MV-4-11 (cell line): Measurements from ENCODE around the gene PLCG2.
A peak's percentile ranks its signal among the peaks of the same experiment; 100 is the strongest.

ENCODE experiments used
- DNase-seq: peaks from one replicate; lab custom pipeline; 2025; lab: John Stamatoyannopoulos, UW

PLCG2 gene

DNA sequence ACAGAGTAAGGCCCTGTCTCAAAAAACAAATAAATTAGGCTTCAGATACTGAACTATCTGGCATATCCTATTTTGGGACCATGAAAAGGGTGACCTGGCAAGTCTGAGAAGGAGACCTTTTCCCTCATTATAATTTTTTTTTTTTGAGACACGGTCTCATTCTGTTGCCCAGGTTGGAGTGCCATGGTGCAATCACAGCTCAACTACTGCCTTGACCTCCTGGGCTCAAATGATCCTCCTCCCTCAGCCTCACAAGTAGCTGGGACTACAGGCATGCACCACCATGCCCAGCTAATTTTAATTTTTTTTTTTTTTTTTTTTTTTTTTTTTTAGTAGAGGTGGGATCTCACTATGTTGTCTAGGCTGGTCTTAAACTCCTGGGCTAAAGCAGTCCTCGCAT, 37.3 kb downstream of the PLCG2 start:
- no peak for DNase-seq

DNA sequence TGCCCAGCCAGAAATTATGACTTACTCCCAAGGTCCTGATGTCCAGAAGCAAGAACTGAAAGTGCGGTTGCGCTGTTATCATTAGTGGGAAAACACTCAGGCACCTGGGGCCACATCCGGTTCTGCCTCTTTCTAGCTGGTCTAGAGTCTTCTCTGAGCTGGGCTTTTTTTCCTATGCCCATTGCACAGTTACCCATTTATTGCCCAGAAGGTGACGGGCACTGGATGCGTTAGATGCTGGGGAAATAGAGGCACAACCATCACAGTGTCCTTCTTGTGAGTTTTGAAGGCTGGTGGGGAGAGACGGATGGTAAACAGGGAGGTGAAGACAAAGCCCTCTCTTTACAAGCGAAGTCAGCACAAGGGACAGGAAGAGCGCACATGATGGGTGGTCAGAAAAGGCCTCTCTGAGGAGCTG, 37.7 kb downstream of the PLCG2 start:
- DNase-seq = peak; percentile 63

DNA sequence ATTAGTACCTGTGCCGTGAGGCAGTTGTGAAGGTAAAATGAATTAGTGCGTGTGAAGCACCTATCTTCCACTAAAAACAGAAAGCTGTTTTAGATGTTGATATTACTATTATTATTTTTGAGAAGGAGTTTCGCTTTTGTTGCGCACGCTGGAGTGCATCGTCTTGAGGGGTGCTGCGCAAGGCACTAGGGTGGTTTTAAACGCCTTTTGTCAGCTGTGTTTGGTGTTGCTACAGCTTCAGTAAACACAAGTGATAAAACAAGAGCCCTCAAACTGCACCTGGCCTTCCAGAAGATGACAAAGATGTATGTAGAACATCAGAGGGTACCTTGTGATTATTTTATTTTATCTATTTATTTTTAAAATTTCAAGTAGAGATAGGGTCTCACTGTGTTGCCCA, 38.2 kb downstream of the PLCG2 start:
- DNase-seq = no peak

DNA sequence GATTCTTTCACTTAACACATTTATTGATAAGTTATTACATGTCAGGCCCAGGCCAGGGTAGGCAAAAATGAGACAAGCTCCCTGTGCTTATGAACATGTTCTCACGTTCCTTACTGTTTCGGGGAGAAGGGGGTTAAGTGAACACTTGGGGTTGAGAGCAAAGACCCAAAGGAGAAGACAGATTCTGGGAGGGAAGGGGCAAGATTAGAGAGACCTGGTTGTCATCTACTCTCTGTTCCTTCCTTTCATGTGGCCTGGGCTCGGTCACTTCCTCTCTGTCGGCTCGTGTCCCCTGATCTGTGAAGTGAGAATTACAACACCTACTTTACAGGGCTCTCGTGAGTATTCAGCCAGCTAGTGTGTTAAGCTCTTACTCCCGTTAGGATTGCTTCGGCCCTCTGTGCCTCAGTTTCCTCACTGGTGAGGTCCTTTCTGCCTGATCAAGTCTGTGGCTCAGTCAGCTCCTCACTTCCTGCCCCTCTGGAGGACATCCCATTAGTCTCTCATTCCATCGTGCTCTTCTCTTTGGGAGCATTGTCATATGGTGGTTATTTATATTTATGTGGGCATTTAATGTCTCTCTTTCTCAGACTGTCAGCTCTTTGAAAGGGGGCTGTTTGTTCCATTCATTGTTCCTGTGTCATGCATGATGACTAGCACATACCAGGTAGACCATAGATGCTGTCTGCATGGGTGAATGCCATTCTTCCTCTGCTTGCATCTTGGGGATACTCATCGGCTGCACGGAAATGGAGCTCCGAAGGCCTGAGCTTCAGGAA, 38.9 kb downstream of the PLCG2 start:
- DNase-seq = peak; percentile 85

DNA sequence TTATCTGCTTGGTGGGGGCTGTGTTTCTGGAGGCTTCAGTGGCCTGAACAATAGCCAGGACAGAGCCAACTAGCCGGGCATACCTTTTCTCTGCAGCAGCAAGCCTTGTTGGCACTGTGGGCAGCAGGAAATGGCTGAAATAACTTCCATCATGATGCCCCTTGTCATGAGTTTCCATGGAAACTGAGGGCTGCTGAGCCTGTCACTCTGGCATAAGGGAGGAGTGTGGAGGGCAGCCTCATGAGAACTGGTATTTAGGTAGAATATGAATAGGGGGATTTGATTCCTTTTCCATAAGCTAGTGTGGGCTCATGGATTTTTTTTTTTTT, 39.4 kb downstream of the PLCG2 start:
- DNase-seq = no peak

DNA sequence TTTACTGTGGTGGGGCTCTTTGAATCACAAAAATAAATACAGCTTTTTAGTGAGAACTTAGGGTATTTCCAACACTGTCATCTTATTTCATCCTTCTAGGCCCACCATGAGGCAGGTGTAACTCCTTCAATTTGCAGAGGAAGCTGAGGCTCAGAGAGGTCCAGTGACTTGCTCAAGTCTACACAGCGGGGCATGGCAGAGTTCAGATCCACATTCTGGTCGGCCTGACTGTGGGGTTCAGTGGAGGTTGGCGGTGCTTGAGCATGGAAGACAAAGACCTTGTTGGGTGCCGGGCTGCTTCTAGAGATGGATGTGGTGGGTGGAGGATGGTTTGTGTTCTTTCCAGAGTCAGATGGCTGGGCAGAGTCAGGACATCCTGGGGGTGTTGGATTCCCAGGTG, 39.8 kb downstream of the PLCG2 start:
- DNase-seq = no peak

DNA sequence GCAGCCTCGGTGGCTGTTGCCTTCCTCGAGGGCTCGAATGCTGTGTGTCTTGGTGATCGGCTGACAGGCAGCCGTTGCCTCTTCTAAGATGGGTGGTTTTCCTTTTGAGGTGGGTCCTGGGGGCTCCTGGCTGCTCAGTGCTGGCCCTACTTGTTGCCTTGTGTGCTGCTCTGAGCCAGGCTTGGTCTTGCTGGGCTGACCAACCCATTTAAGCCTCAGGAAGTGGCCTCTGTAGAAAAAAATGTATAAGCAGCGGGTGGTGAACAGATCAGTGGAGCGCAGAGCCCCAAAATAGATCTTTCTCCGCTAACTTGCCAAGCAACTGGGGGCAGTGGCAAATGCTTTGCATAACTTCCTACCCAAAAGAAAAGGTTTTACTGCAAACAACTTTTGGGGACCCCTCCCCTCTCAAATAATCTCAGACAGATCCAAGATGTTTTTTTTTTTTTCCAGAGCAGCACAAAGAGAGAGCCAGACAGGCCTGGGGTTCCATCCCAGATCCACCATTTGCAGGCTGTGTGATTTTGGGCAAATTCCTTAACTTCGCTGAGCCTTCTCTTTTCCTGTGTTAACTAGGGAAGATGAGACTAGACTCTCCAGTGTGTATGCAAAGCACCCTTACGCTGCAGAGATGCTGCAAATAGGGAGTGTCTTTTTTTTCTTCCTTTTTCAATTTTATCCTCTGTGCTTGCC, 42.5 kb downstream of the PLCG2 start:
- peak; percentile 66 for DNase-seq

DNA sequence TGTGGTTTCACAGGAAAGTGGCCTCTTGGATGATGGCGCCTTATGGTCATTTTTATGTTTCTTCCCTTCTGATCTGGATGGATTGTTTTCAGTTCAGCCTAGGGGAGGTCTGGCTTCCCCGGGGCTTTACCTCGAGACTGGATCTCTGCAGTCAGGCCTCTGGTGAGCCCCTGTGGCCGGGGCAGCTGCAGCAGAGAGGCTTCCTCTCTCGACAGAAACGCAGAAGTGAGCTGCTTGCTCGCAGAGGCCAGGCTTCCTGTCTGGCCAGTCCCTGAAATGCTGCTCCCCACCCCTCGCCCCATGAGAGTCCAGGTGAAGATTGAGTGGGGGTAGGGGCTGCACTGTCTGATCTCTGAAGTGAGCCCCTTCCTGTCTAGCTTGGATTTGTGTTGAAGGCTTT, 44.0 kb downstream of the PLCG2 start:
- peak; percentile 82 for DNase-seq

DNA sequence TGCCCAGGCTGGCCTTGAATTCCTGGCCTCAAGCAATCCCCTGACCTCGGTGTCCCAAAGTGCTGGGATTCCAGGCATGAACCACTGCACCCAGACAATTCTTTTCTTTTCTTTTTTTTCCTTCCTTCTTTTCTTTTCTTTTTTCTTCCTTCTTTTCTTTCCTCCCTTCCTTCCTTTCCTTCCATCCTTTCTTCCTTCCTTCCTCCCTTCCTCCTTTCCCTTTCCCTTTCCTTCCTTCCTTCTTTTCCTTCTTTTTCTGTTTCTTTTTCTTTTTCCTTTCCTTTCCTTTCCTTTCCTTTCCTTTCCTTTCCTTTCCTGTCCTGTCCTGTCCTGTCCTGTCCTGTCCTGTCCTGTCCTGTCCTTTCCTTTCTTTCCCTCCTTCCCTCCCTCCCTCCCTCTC, 44.6 kb downstream of the PLCG2 start:
- DNase-seq = no peak

DNA sequence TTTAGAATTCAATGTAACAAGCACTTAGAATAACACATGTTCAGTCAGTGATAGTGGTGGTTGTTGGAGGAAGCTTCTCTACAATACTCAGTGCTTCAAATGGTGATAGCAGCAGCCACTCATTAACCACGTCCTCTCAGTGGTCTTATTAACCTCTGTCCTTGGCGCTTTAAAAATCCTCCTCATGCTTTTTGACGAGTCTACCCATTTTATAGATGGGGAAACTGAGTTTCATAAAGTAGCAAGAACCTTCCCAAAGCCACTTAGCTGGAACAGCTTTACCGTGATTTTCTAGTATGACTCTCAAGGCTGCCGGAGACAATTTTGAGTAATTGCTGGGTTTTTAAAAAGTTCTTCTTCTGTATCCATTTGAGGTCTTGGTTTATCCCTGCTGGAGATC, 47.4 kb downstream of the PLCG2 start:
- no peak for DNase-seq

DNA sequence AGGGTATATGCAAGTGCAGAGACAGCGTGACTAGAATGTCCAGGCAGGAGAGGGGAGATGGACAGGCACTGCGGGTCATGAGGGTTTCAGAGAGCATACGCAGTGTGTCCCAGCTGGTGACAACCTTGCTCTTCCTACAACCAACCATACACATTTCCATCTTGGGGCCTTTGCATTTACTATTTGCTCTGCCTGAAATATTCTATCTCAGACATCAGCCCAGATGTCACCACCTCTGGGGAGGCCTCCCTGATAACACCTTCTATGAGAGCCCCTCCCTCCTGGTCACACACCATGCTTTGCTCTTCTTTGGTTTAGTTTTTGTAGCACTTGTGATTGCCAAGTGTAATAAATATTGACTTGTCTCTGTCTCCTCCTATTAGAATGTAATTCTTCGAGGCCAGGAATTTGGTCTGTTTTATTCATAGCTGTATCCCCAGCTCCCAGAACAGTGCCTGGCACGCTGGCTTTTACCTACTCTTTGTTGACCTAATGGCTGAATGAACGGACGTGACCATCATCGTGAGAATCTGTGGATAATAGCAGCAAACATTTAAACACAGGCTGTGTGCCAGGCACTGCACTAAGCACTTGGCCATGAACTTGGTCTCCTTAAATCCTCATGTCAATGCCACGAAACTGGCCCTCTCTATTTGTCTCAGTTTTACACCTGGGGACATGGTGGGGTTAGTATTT, 51.9 kb downstream of the PLCG2 start:
- no peak for DNase-seq

DNA sequence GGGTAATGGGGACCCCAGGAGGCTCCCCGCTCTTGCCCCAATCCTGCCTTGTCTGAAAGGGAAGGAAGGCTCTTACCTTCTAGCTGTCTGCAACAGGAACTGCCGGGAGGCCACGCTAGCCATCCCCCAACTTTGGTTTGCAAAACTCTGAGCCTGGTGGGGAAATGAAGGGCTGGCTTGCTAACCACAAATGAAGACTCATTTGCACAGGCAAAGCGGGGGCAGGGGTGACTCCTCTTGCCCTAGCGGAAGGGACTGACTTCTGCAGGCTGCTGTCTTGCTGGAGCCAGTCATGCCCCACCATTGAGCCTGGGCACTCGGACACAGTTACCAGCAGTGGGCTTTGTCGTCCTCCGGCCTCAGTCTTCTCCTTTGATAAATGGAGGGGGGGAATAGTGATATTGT, 52.6 kb downstream of the PLCG2 start:
- peak; percentile 96 for DNase-seq

DNA sequence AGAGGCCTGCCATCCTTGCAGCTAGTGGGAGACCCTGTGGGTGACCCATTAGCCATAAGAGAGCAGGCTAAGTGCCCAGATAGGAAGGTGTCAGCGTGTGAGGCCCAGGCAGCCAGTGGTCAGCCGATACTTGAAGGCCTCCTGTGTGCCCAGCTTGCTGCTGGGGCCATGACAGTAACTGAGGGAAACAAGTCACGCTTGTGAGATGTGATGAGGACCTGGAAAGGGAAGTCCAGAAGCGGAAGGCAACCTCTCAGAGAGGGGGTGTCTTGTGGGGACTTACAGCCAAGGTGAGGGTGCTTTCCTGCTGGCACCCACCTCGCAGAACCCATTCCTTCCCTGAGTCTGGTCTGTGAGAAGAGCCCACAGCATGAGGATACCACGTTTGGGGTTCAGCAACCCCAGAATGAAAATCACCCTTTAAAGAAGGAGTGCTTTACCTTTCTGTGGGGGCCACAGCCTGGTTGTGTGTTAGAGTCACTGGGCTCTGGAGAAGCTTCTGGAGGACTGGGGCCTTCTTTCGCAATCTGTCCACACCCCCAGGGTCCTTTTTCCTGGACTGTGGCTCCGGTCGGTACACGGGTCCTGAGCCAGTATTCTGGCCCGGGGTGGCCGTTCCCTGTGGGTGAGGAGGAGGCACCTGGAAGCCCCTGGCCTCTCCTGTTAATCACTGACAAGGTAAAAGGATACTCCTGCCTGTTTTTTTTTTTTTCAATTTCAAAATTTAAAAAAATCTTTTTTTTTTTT, 53.9 kb downstream of the PLCG2 start:
- no peak for DNase-seq

DNA sequence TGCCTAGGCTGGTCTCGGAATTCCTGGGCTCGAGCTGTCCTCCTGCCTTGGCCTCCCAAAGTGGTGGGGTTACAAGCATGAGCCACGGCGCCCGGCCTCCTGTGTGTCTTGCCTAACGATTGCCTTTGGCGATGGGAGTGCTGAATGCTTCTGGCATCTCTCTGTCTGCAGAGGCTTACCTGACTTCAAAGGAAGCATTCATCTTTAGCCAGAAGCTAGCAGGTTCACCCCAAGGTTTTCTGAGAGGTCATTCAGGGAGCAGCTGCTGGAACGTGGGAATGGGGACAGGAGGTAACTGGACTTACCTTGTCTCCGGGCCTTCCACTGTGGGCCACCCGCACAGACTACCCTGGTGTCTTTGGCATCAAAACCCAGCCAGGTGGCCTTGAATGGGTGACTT, 54.7 kb downstream of the PLCG2 start:
- DNase-seq = no peak

DNA sequence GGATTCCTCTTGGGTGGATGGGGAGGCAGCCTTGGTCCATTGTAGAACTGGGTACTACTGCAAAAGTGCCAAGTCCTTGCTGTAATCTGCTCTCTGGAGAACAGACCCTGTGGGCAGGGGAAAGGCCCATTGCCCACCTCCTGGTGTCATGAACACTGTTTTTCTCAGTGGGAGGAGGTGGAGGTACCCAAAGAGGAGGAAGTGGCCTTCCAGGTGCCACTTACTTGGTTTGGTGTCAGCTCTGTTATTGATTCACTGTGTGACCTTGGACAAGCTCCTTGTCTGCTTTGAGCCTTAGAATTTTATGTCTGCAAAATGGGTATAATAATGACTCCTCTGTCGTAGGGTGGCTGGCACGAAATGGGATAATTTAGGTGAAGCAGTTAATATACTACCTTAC, 55.8 kb downstream of the PLCG2 start:
- no peak for DNase-seq

DNA sequence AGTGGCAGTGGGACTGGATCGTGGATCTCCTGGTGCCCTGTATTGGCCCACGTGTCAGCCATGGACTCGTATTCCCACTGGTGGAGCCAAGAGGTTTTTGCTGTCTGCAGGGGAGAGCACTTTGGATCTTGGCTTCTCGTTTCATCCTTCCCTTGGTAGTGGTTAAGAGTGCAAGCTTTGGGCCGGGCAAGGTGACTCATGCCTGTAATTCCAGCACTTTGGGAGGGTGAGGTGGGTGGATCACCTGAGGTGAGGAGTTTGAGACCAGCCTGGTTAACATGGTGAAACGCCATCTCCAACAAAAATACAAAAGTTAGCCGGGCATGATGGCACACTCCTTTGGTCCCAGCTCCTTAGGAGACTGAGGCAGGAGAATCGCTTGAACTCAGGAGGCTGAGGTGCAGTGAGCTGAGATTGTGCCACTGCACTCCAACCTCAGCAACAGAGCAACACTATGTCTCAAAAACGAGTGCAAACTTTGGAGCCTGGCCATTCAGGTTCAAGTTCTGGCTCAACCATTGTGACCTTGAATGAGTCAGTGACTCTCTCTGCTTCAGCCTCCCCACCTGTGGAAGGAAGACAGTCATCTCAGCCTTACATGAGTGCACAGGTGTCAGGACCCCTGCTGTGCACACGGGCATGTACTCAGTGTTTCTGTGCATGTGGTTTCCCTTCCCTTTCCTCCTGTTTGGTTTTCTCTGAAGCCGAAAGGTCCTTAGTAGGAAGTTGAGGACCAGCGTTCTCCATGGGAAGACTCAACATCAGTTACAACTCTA, 57.4 kb downstream of the PLCG2 start:
- peak; percentile 33 for DNase-seq

DNA sequence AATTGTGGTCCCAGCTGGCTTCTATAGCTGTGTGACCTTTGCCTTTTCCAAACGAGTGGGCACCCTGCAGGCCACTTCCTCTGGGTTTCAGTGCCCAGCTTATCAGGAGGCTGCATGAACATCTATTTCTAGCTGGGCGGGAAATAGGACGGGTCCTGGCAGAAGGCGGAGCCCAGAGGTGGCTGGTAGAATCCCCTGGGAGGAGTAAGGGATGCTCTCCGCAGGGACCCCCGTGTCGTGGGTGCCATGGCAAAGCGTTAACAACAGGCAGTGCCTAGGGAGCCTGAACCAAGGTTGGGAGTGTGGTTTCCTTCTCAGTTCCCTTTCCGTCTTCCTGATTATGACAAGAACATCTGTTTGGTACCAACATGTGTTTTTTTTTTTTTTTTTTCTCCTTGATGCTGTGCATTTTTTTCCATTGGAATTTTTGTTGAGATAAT, 58.2 kb downstream of the PLCG2 start:
- DNase-seq = peak; percentile 73

DNA sequence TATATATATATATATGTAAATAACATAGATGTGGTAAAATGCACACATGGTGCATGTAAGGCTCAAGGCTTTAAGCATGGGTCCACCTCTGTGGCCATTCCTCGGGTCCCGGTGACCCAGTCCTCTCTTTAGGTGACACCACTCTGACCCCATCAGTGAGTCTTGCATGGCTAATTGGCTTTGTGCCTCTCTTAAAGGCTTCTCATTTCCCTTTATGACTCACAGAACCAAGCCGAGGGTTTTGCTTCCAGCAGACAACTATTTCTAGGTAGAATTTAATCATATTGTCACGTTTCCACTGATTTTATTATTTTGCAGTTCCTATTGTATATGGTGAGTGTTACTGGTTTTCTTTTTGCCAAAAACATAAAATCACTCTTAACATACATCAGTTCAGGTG, 59.7 kb downstream of the PLCG2 start:
- DNase-seq = peak; percentile 69

DNA sequence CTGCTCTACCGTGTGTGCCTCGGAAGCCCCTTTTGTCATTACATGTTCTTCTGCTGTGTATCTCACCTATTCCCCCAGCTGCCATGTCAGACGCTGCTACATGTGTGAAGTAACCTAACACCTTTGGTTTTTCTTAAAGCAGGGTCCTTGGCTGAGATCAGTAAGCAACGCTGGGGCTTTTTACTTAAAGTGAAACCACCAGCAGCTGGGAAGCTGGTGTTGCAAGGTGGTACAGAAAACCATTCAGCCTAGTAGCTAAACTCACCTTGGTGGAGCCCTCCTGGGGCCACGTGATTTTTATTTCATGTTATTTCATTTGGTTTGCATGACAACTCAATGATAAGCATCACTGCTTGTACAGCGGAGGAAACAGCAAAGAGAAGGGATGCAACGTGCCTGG, 62.6 kb downstream of the PLCG2 start:
- no peak for DNase-seq

DNA sequence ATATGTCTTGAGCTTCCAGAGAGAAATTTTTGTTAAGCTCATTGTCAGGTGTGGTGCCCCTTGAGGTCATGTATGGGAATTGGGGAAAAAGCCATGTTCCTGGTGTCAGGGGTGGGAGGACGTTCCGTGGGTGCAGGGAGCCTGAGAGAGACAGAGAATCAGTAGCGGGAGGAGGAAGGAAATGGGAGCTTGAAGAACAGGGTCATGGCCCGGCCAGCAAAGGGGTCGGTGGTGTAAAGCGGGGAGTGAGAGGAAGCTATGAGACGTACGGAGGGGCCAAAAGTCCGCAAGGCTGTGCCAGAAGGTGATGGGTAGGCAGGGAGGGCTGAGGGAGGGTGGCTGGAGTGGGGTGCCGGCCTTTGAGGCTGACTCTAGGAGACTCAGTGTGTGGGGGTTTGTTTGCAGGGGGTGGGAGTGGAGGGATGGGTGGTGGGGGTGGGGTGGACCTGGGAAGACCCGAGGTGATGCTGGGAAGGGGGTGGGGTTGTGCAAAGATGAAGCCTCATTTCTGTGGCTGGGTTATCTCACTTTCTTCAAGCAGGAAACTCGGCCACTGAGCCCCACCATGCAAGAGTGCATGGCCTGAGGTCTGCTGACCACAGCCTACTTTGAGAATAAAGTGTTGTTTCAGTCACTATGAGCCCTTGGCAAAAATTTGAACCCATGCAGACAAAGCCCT, 63.6 kb downstream of the PLCG2 start:
- peak; percentile 40 for DNase-seq

DNA sequence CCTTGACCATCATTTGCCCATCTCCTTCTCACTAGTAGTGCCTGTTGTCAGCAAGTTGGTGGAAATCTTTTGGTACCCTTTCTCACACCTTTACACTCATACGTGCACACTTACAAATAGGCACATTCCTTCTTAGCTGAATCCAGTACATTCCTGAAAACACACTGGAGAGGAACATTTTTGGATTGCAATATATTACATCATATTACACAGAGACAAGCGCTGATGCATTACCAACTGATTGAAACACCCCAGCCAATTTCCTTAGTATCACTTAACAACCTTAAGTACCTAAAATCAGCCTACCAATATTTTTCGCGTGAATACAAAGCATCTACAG, 64.1 kb downstream of the PLCG2 start:
- no peak for DNase-seq
